ENCODE results near the gene DEFB131B. TPM values are rescaled to one million over a fixed set of nuclear protein-coding genes. Genes with fewer than 3 reads are reported as not detected.

Gene DEFB131B
- total and polyA plus RNA-seq, 9 of the 15 experiments (the other 6 are each of a cell fraction or from before 2014, with no cell fraction given), result not detected

DNA sequence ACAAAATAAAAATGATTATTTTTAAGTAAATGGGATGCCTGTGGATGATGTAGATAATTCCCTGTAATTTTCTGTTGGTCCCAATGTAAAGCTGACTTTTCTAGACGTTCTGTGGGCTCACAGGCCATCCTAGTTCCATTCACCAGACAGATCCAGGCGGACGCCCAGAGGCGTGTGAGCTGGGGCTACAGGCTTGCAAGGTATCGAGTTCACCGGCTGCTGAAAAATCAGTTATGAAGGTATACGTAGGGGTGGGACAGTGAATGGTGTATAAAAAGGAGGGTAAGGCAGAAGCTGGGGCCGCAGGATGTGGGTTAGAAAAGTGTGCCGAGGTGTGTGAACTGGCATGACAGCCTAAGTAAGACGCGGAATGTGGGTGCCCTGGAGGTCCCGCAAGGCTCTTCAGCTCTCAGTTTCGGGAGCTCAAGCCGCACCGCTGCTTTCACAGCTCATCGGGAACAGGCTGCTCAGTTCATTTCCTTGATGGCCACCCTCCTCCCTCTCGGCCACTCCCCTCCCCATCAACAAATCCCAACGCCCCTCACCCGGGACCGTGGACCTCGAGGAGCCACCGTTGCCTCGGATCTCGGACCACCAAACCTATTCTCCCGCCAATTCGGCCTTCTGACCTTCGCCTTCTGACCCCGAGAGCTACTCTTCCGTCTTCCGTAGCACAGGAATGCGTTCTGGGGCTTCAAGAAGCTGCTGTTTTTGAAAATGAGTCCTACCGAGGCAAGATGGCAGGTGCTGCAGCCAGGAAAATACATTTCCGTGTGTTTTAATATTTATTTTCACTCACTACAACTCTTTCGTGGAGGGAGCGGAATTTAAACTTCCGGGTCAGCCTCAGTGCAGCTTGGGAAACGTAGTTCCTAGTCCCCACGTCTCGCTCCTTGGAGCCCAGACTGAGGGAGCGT lies 49.8 kb downstream of the DEFB131B start, which contains the start of gene XNDC1N (continued):
- TF ChIP-seq TEAD1 (CRISPR knock-in tag; IDR thresholded peaks at IDR 0.05) (peak; percentile 33 to 78; a peak in 3 of 4 replicates), FOSL1 (tag; conservative IDR thresholded peaks at IDR 0.05) (0 out of 2 replicates have a peak, but pooled peaks have one; percentile 18), NR2C1 (IDR thresholded peaks at IDR 0.05) (peak; percentile 100), NR2C1 (tag; IDR thresholded peaks at IDR 0.05) (peak; percentile 100), SMAD3 (CRISPR knock-in tag; conservative IDR thresholded peaks at IDR 0.05) (0 out of 2 replicates have a peak, but pooled peaks have one; percentile 46), MYC (IDR thresholded peaks at IDR 0.05; ENCODE audit: low read depth, low read length) (peak; percentile 62), MYC (CRISPR knock-in tag; IDR thresholded peaks at IDR 0.05; ENCODE audit: borderline replicate concordance, low read depth) (no peak), MTA3 (IDR thresholded peaks at IDR 0.05; ENCODE audit: borderline replicate concordance) (0 out of 2 replicates have a peak, but pooled peaks have one; percentile 25), POLR2AphosphoS5 (IDR thresholded peaks at IDR 0.05; ENCODE audit: control insufficient read depth, insufficient read depth, low read depth, low read length) (peak; percentile 50), HCFC1 (IDR thresholded peaks at IDR 0.05; ENCODE audit: low read depth, low read length) (peak; percentile 91), ZBTB7A (IDR thresholded peaks at IDR 0.05; ENCODE audit: borderline replicate concordance, control insufficient read depth, low read depth, low read length) (0 out of 2 replicates have a peak, but pooled peaks have one; percentile 10), FOXJ2 (tag; IDR thresholded peaks at IDR 0.05) (peak; percentile 30; the same call in 1 of the 2 replicates), ZNF717 (CRISPR knock-in tag; IDR thresholded peaks at IDR 0.05) (no peak), ESRRA (IDR thresholded peaks at IDR 0.05; ENCODE audit: borderline replicate concordance, low read depth) (no peak; the same call in 1 of the 2 replicates), SRSF1 (IDR thresholded peaks at IDR 0.05; ENCODE audit: low read depth, low read length) (no peak), POLR2G (IDR thresholded peaks at IDR 0.05; ENCODE audit: low read depth, low read length) (peak; percentile 69), ARID1B (IDR thresholded peaks at IDR 0.05) (0 out of 2 replicates have a peak, but pooled peaks have one; percentile 9), ATF1 (CRISPR knock-in tag; IDR thresholded peaks at IDR 0.05) (no peak), ATF1 (tag; IDR thresholded peaks at IDR 0.05) (peak; percentile 90), TRIM24 (IDR thresholded peaks at IDR 0.05) (0 out of 4 replicates have a peak, but pooled peaks of 1 of the 2 experiments have one; percentile 20), MIER1 (IDR thresholded peaks at IDR 0.05; ENCODE audit: low read depth) (0 out of 2 replicates have a peak, but pooled peaks have one; percentile 49), DPF2 (IDR thresholded peaks at IDR 0.05) (0 out of 2 replicates have a peak, but pooled peaks have one; percentile 25), ZNF175 (CRISPR knock-in tag; IDR thresholded peaks at IDR 0.05; ENCODE audit: low read depth) (no peak)
- TF ChIP-seq, protein P1, sequence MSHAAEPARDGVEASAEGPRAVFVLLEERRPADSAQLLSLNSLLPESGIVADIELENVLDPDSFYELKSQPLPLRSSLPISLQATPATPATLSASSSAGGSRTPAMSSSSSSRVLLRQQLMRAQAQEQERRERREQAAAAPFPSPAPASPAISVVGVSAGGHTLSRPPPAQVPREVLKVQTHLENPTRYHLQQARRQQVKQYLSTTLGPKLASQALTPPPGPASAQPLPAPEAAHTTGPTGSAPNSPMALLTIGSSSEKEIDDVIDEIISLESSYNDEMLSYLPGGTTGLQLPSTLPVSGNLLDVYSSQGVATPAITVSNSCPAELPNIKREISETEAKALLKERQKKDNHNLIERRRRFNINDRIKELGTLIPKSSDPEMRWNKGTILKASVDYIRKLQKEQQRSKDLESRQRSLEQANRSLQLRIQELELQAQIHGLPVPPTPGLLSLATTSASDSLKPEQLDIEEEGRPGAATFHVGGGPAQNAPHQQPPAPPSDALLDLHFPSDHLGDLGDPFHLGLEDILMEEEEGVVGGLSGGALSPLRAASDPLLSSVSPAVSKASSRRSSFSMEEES (CRISPR knock-in tag; IDR thresholded peaks at IDR 0.05), result no peak
- TF ChIP-seq, protein P2, sequence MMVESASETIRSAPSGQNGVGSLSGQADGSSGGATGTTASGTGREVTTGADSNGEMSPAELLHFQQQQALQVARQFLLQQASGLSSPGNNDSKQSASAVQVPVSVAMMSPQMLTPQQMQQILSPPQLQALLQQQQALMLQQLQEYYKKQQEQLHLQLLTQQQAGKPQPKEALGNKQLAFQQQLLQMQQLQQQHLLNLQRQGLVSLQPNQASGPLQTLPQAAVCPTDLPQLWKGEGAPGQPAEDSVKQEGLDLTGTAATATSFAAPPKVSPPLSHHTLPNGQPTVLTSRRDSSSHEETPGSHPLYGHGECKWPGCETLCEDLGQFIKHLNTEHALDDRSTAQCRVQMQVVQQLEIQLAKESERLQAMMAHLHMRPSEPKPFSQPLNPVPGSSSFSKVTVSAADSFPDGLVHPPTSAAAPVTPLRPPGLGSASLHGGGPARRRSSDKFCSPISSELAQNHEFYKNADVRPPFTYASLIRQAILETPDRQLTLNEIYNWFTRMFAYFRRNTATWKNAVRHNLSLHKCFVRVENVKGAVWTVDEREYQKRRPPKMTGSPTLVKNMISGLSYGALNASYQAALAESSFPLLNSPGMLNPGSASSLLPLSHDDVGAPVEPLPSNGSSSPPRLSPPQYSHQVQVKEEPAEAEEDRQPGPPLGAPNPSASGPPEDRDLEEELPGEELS (CRISPR knock-in tag; IDR thresholded peaks at IDR 0.05; ENCODE audit: borderline replicate concordance), result 0 out of 2 replicates have a peak, but pooled peaks have one; percentile 27

Data from K562 (cell line).